ENCODE results near the gene GLTPD2. TPM values are rescaled to one million over a fixed set of nuclear protein-coding genes. Genes with fewer than 3 reads are reported as not detected.

GLTPD2 gene
- total RNA-seq, 1 experiment from 2014 or later, result not detected

GRCh38 chr17:4759776-4760236 is 29.0 kb upstream of the GLTPD2 start:
- intact Hi-C loops (cut with micrococcal nuclease), result no loop called here
- no peak for TF ChIP-seq CTCF (IDR thresholded peaks at IDR 0.05; ENCODE audit: unreplicated experiment)
- DNase-seq (ENCODE audit: unreplicated experiment), result no peak
- Mint-ChIP-seq H3K27me3 (ENCODE audit: insufficient read depth, unreplicated experiment) (peaks cover 26% of the 10 kb centered on the region), H3K27ac (ENCODE audit: low read depth, unreplicated experiment) (no peak overlapping the region), H3K36me3 (ENCODE audit: insufficient read depth, unreplicated experiment) (no peaks in the 10 kb centered on the region), H3K4me1 (ENCODE audit: insufficient read depth, unreplicated experiment) (no peaks in the 10 kb centered on the region), H3K4me3 (ENCODE audit: unreplicated experiment) (no peak overlapping the region), H3K9me3 (ENCODE audit: unreplicated experiment) (no peaks in the 10 kb centered on the region)
- ChIA-PET CTCF (no interaction called here), POLR2A (no interaction called here)
- BruUV-seq (replicated peaks), result no TSS peak

GRCh38 chr17:4764595-4764994 is 24.2 kb upstream of the GLTPD2 start:
- H3K27me3 Mint-ChIP-seq (ENCODE audit: insufficient read depth, unreplicated experiment), result peaks cover 18% of the 10 kb centered on the region
- DNase-seq (ENCODE audit: unreplicated experiment), result no peak
- no TSS peak for BruUV-seq (replicated peaks)
- no peaks in the 10 kb centered on the region for H3K4me1 Mint-ChIP-seq (ENCODE audit: insufficient read depth, unreplicated experiment)
- intact Hi-C loops (cut with micrococcal nuclease), result no loop called here
- ChIA-PET POLR2A (interaction anchor here (0.6 kb wide), 1 partner anchor 17 kb away, joined by 3 read pairs; no protein-coding TSS in a partner anchor), CTCF (no interaction called here)
- H3K4me3 Mint-ChIP-seq (ENCODE audit: unreplicated experiment), result no peak overlapping the region
- no peak for TF ChIP-seq CTCF (IDR thresholded peaks at IDR 0.05; ENCODE audit: unreplicated experiment)
- H3K36me3 Mint-ChIP-seq (ENCODE audit: insufficient read depth, unreplicated experiment), result no peaks in the 10 kb centered on the region
- no peak overlapping the region for H3K27ac Mint-ChIP-seq (ENCODE audit: low read depth, unreplicated experiment)
- no peaks in the 10 kb centered on the region for H3K9me3 Mint-ChIP-seq (ENCODE audit: unreplicated experiment)

- intact Hi-C loops (cut with micrococcal nuclease), result no loop called here
- Mint-ChIP-seq H3K27ac (ENCODE audit: low read depth, unreplicated experiment) (no peak overlapping the region), H3K36me3 (ENCODE audit: insufficient read depth, unreplicated experiment) (no peaks in the 10 kb centered on the region), H3K4me3 (ENCODE audit: unreplicated experiment) (no peak overlapping the region), H3K4me1 (ENCODE audit: insufficient read depth, unreplicated experiment) (no peaks in the 10 kb centered on the region), H3K27me3 (ENCODE audit: insufficient read depth, unreplicated experiment) (peaks cover 18% of the 10 kb centered on the region), H3K9me3 (ENCODE audit: unreplicated experiment) (no peaks in the 10 kb centered on the region)
- BruUV-seq (replicated peaks), result no TSS peak
- no peak for DNase-seq (ENCODE audit: unreplicated experiment)
- no peak for TF ChIP-seq CTCF (IDR thresholded peaks at IDR 0.05; ENCODE audit: unreplicated experiment)
- ChIA-PET POLR2A (no interaction called here), CTCF (interaction anchor here (0.6 kb wide), 1 partner anchor 116 kb away, joined by 3 read pairs; no protein-coding TSS in a partner anchor)
These were observed 22.6 kb upstream of the GLTPD2 start for GRCh38 chr17:4766201-4766600.

GRCh38 chr17:4766723-4767122 is 22.0 kb upstream of the GLTPD2 start:
- Mint-ChIP-seq H3K27ac (ENCODE audit: low read depth, unreplicated experiment) (no peak overlapping the region), H3K27me3 (ENCODE audit: insufficient read depth, unreplicated experiment) (peaks cover 18% of the 10 kb centered on the region), H3K9me3 (ENCODE audit: unreplicated experiment) (no peaks in the 10 kb centered on the region), H3K4me1 (ENCODE audit: insufficient read depth, unreplicated experiment) (peaks cover 2% of the 10 kb centered on the region), H3K4me3 (ENCODE audit: unreplicated experiment) (no peak overlapping the region), H3K36me3 (ENCODE audit: insufficient read depth, unreplicated experiment) (no peaks in the 10 kb centered on the region)
- POLR2A ChIA-PET, result no interaction called here
- no TSS peak for BruUV-seq (replicated peaks)
- TF ChIP-seq CTCF (IDR thresholded peaks at IDR 0.05; ENCODE audit: unreplicated experiment), result no peak
- no peak for DNase-seq (ENCODE audit: unreplicated experiment)
- CTCF ChIA-PET, result interaction anchor here (0.6 kb wide), 1 partner anchor 116 kb away, joined by 3 read pairs; no protein-coding TSS in a partner anchor
- intact Hi-C loops (cut with micrococcal nuclease), result no loop called here

Measured in MCF 10A (cell line).